22Rv1 (cell line): ENCODE results near the gene CHCT1.

ENCODE experiments used
- H3K27ac ChIP-seq: fragments of 450-650 bp; 2 replicates; pipeline ENCODE4 v1.5.1; 2017
- CTCF ChIP-seq: fragments of 450-650 bp; IDR thresholded peaks from 2 replicates; pipeline ENCODE4 v1.5.1; 2017; ENCODE audit warnings: mild to moderate bottlenecking
- ZFX ChIP-seq: fragments of 450-650 bp; IDR thresholded peaks from 2 replicates; pipeline ENCODE4 v1.6.1; 2017; ENCODE audit warnings: antibody characterized with exemption, borderline replicate concordance

Gene CHCT1

GRCh38 chr17:60455378-60455777 lies 33.1 kb downstream of the CHCT1 start:
- TF ChIP-seq CTCF (no peak), ZFX (no peak)

GRCh38 chr17:60457148-60457547 lies 34.9 kb downstream of the CHCT1 start:
- H3K27ac ChIP-seq: no peak overlapping the region
- TF ChIP-seq ZFX: no peak
- no peak for TF ChIP-seq CTCF

More at GRCh38 chr17:60455378-60455777, 33.1 kb downstream of the CHCT1 start:
- H3K27ac ChIP-seq: no peak overlapping the region

GRCh38 chr17:60461584-60461983 lies 39.3 kb downstream of the CHCT1 start:
- no peak overlapping the region for H3K27ac ChIP-seq
- TF ChIP-seq ZFX: no peak
- no peak for TF ChIP-seq CTCF

GRCh38 chr17:60463157-60463835 lies 41.0 kb downstream of the CHCT1 start:
- TF ChIP-seq ZFX (no peak), CTCF (no peak)
- H3K27ac ChIP-seq: no peak overlapping the region

- TF ChIP-seq ZFX (no peak), CTCF (no peak)
- H3K27ac ChIP-seq: no peak overlapping the region
These were observed 42.1 kb downstream of the CHCT1 start for GRCh38 chr17:60464343-60464742.

- peak overlapping the region; percentile 54 for H3K27ac ChIP-seq
- TF ChIP-seq ZFX: no peak
- no peak for TF ChIP-seq CTCF
These were observed 46.1 kb downstream of the CHCT1 start for GRCh38 chr17:60468371-60468770.

- TF ChIP-seq ZFX (no peak), CTCF (no peak)
- H3K27ac ChIP-seq: no peak overlapping the region
These were observed 49.2 kb downstream of the CHCT1 start for GRCh38 chr17:60471451-60471850.
